CD1c-positive myeloid dendritic cell (primary cell): ENCODE measurements around the gene LUC7L.

Source experiments
- DNase-seq: peaks from one replicate; pipeline ENCODE4 v3.0.0-alpha.2; 2016; ENCODE audit errors: extremely low spot score

The LUC7L gene

DNA sequence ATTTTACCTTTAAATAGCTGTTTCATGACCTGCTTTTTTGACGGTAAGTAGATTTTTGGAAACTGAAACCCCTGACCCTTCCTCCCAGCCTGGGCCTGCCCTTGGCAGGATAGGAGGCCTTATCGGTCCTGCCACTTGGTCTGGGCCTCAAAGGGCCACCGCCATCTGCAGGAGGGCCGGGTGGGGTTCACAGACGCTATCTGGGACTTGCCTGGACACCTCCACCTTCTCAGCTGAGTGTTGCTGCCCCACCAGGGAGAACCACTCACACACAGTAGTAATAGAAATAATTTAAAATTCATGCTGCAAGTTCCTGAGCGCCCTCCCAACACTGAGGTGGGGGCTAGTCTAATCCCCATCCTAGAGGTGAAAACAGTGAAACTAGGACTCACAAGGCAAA lies 86.2 kb downstream of the LUC7L start:
- no peak for DNase-seq

DNA sequence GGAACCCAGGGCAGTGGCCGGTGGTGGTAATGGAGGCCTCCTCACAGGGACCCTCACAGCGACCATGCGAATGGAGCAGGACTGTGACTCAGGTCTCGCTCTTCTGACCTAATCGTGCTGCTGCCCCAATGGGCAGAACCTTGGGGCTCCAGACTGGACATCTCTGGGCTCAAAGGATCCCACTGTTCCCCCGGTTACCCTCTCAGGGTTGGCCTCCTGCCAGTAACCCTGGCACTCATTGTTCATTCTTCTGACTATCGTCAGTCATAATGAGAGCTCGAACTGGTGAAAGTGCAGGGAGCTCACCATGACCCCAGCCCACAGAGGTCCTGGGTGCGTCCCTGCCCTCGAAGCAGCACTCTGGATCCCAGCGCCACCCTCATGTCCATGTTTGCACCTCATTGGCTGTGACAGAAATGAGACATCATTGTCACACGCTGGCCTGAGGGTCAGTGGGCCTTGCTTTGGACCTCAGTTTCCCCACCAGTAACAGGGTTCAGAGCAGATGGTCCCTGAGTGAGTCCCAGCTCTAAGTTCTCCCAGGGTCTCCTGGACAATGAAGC lies 86.8 kb downstream of the LUC7L start:
- DNase-seq = no peak

DNA sequence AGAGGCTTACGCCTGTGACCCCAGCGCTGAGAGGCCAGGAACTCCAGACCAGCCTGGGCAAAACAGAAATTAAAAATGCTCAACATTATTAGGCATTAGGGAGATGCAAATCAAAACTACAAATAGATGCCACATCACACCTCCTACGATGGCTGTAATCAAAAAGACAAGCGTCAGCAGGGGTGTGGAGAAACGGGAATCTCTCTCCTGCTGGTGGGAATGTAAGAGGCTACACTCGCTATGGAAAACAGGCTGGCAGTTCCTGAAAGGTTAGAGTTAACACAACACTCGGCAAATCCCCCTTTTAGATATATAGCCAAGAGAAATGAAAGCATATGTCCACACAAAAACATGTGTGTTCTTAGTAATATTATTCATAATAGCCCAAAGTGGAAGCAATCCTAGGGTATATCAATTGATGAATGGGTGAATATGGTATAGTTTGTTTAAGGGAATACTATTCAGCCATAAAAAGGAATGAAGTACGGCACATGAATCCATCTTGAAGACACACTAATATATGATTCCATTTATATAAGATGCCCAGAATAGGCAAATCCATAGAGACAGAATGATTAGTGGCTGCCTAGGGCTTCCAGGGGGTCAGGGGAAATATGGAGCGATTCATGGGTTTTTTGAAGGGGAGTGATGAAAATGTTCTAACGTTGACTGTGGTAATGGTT lies 88.9 kb downstream of the LUC7L start:
- no peak for DNase-seq
